ENCODE data around the gene DACH1.

The DACH1 gene

DNA sequence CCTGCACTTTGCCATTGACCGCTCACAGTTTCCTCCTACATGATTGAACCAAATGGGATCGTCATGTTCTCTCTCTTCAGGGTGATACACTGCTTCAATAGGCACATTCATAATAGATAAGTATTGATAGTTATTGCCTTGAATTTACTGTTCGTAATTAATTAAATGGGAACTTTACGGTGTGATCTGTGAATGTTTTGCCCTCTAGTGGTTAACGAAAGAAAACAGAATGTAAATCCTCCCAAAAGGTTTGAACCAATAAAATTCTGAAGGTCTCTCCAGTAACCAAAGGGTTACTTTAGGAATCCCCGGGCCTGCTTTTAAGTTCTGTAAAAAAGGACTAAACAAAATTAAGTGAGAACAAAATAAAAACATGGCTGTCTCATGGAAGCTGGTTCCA is 389.3 kb downstream of the DACH1 start:
- Histone ChIP-seq H3K4me3 (IDR thresholded peaks at IDR 0.05; ENCODE audit: insufficient read depth, low read depth, low read length) (no peak overlapping the region), H3K9ac (no peak overlapping the region), H3K27me3 (ENCODE audit: insufficient read depth, low read depth) (no peaks in the 10 kb centered on the region), H3K4me1 (ENCODE audit: low read depth, poor library complexity, severe bottlenecking) (no peaks in the 10 kb centered on the region), H2AFZ (ENCODE audit: low read depth) (no peak overlapping the region), H3K79me2 (ENCODE audit: insufficient read depth, low read depth) (no peaks in the 10 kb centered on the region), H3K27ac (no peak overlapping the region), H3K36me3 (ENCODE audit: insufficient read depth) (no peaks in the 10 kb centered on the region), H3K4me2 (no peak overlapping the region), H4K20me1 (ENCODE audit: insufficient read depth) (no peaks in the 10 kb centered on the region)
- TF ChIP-seq, protein P1, sequence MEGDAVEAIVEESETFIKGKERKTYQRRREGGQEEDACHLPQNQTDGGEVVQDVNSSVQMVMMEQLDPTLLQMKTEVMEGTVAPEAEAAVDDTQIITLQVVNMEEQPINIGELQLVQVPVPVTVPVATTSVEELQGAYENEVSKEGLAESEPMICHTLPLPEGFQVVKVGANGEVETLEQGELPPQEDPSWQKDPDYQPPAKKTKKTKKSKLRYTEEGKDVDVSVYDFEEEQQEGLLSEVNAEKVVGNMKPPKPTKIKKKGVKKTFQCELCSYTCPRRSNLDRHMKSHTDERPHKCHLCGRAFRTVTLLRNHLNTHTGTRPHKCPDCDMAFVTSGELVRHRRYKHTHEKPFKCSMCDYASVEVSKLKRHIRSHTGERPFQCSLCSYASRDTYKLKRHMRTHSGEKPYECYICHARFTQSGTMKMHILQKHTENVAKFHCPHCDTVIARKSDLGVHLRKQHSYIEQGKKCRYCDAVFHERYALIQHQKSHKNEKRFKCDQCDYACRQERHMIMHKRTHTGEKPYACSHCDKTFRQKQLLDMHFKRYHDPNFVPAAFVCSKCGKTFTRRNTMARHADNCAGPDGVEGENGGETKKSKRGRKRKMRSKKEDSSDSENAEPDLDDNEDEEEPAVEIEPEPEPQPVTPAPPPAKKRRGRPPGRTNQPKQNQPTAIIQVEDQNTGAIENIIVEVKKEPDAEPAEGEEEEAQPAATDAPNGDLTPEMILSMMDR (conservative IDR thresholded peaks at IDR 0.05; ENCODE audit: low read depth, low read length), result 0 out of 2 replicates have a peak, but pooled peaks have one; percentile 25

GRCh38 chr13:71474936-71475335 is 392.1 kb downstream of the DACH1 start:
- Histone ChIP-seq H3K27ac (no peak overlapping the region), H3K79me2 (ENCODE audit: insufficient read depth, low read depth) (no peaks in the 10 kb centered on the region)
- TF ChIP-seq, protein P1 (conservative IDR thresholded peaks at IDR 0.05; ENCODE audit: low read depth, low read length), result no peak

GRCh38 chr13:71469626-71470025 is 397.4 kb downstream of the DACH1 start:
- Histone ChIP-seq H3K27me3 (ENCODE audit: insufficient read depth, low read depth) (no peaks in the 10 kb centered on the region), H4K20me1 (ENCODE audit: insufficient read depth) (no peaks in the 10 kb centered on the region), H3K9ac (no peak overlapping the region), H3K27ac (no peak overlapping the region), H3K4me1 (ENCODE audit: low read depth, poor library complexity, severe bottlenecking) (no peaks in the 10 kb centered on the region), H3K4me3 (IDR thresholded peaks at IDR 0.05; ENCODE audit: insufficient read depth, low read depth, low read length) (no peak overlapping the region), H3K4me2 (no peak overlapping the region), H3K79me2 (ENCODE audit: insufficient read depth, low read depth) (no peaks in the 10 kb centered on the region), H2AFZ (ENCODE audit: low read depth) (no peak overlapping the region), H3K36me3 (ENCODE audit: insufficient read depth) (no peaks in the 10 kb centered on the region)
- TF ChIP-seq, protein P1 (conservative IDR thresholded peaks at IDR 0.05; ENCODE audit: low read depth, low read length), result no peak

More at GRCh38 chr13:71474936-71475335, 392.1 kb downstream of the DACH1 start:
- Histone ChIP-seq H4K20me1 (ENCODE audit: insufficient read depth) (no peaks in the 10 kb centered on the region), H3K9ac (no peak overlapping the region), H3K4me3 (IDR thresholded peaks at IDR 0.05; ENCODE audit: insufficient read depth, low read depth, low read length) (no peak overlapping the region), H3K4me1 (ENCODE audit: low read depth, poor library complexity, severe bottlenecking) (no peaks in the 10 kb centered on the region), H3K36me3 (ENCODE audit: insufficient read depth) (no peaks in the 10 kb centered on the region), H3K4me2 (no peak overlapping the region), H2AFZ (ENCODE audit: low read depth) (no peak overlapping the region), H3K27me3 (ENCODE audit: insufficient read depth, low read depth) (no peaks in the 10 kb centered on the region)

- Histone ChIP-seq H3K27ac (no peak overlapping the region), H3K4me2 (no peak overlapping the region), H3K79me2 (ENCODE audit: insufficient read depth, low read depth) (no peaks in the 10 kb centered on the region), H3K36me3 (ENCODE audit: insufficient read depth) (no peaks in the 10 kb centered on the region), H3K9ac (no peak overlapping the region), H4K20me1 (ENCODE audit: insufficient read depth) (no peaks in the 10 kb centered on the region), H2AFZ (ENCODE audit: low read depth) (no peak overlapping the region), H3K4me1 (ENCODE audit: low read depth, poor library complexity, severe bottlenecking) (no peaks in the 10 kb centered on the region), H3K27me3 (ENCODE audit: insufficient read depth, low read depth) (no peaks in the 10 kb centered on the region), H3K4me3 (IDR thresholded peaks at IDR 0.05; ENCODE audit: insufficient read depth, low read depth, low read length) (no peak overlapping the region)
- TF ChIP-seq, protein P1 (conservative IDR thresholded peaks at IDR 0.05; ENCODE audit: low read depth, low read length), result no peak
These were observed 402.3 kb downstream of the DACH1 start for GRCh38 chr13:71464686-71465085.

Measured in KMS-11 (cell line).